NCI-H345 treated with DMSO at 0.1 percent for 48 hours (cell line): ENCODE measurements around the gene FOXRED1.
"Not testable (repeated sequence)": the region's sequence is repeated elsewhere in the genome, so short reads cannot be mapped to it uniquely, and the experiment has no call there.

Experiments used
- DNase-seq: peaks from one replicate; lab custom pipeline; 2025; ENCODE audit not compliant: unreplicated experiment; lab: John Stamatoyannopoulos, UW

FOXRED1 gene

GRCh38 chr11:126277322-126277721 lies 8.4 kb downstream of the FOXRED1 start:
- no peak for DNase-seq

GRCh38 chr11:126277780-126278179 lies 8.8 kb downstream of the FOXRED1 start:
- no peak for DNase-seq

- no peak for DNase-seq
Measured at GRCh38 chr11:126279191-126279590, 10.2 kb downstream of the FOXRED1 start.

- no peak for DNase-seq
Measured at GRCh38 chr11:126280595-126280994, 11.6 kb downstream of the FOXRED1 start.

GRCh38 chr11:126281245-126281644 lies 12.3 kb downstream of the FOXRED1 start:
- DNase-seq, result no peak

GRCh38 chr11:126281666-126282175 lies 12.8 kb downstream of the FOXRED1 start:
- no peak for DNase-seq

- DNase-seq, result peak; percentile 28
Measured at GRCh38 chr11:126282361-126282735, 13.4 kb downstream of the FOXRED1 start.

DNA sequence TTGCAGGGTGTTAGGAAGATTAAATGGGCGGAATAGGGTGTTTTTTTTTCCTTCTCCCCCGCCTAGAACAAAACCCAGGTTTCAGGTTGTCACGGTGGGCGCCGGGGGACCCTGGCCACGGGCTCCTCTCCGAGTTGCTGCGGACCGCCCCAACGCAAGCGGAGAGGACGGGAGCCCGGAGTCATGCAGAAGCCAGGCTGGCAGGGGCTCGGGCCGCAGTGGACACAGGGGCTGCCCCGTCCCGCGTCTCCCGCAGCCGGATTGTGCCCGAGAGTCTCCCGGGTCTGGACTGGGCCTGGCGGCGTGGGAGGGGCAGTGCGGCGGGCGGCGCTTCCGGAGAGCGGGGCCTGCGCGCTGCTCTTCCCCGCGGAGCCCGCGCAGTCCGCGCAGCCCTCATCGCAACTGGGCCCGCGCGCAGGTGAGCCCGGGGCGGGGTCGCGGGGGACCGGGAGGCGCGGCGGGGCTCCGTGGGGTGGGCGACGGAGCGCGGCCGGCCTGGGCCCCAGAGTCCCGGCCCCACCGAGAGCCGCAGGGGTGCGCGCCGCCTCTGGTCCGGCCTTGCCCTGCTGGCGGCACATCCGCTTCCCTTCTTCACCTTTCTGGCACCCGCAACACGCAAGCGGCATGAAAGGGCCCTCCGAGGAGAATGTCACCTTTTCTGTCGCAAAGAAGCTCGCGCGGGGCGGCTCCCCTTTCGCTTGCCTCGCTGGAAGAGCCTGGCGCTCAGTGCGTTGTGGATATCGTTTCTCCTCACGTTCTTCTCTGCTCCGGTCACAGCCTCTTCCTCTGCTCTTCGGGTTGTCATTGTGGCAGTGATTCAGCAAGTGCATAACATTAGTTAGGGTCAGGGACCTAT lies 14.0 kb downstream of the FOXRED1 start, which contains the start of gene TIRAP:
Gene TIRAP, plus strand, starts transcription at position 358 of the 856 bp plus-strand sequence. CDS start 7,802 bp downstream, outside the sequence.
- DNase-seq, result peak; percentile 32

- peak; percentile 85 for DNase-seq
Measured at GRCh38 chr11:126284829-126285228, 15.9 kb downstream of the FOXRED1 start.

DNA sequence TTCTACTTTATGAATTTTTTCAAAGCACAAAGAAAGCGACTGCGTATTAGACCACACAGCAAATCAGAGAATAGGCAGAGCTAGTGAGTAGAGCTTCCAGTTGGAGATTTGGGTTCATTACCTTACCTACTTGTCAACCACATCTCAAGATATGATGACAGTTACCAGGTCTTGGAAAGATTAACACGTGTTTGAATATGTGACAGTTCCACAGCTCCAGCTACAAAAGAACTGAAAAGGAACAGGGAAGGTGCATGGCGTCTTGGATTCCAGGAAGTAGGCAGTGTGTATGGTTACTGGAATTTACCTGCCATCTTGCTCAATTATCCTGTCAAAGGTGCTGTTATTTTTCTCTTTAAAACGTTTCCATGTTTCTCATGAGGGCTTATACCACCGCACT lies 19.3 kb downstream of the FOXRED1 start:
- DNase-seq, result no peak

DNA sequence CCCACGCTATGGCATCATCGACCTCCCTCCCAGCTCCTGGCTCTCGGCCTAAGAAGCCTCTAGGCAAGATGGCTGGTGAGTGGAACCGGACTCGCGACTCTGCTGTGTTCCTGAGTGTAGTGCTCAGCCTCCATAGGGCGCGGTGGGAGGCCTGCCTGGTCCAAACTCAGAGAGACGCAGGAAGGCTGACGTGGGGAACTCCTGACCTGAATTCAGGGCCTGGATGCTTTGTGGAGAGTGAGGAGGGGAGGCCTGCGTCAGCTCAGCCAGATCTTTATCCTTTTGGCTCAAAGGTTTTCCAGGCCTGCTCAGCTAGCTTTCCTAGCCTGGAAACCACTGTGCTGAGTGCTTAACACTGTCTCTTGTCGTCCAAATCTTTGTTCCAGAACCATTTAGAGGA lies 21.9 kb downstream of the FOXRED1 start:
- DNase-seq, result no peak

- no peak for DNase-seq
Measured at GRCh38 chr11:126293726-126294125, 24.8 kb downstream of the FOXRED1 start.

DNA sequence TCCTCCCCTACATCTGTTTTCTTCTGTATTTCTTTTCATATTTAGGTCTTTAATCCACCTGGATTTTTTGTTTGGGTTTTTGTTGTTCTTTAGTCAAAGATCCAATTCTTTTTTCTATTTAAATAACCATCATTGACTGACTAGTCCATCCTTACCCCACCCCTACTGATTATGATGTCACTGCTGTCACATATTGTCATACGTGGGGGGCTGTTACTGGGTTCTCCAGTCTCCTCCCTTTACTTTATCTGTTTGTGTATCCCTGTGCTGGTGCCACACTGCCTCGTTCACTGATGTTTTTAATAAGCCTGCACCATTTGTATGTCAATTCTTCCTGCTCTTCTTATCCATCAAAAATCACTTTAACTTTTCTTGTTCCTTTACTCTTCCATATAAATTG lies 28.1 kb downstream of the FOXRED1 start:
- DNase-seq, result no peak

GRCh38 chr11:126303623-126304456 lies 34.9 kb downstream of the FOXRED1 start, which contains the start of gene DCPS:
Gene DCPS, plus strand, starts transcription at chr11:126304060. Its CDS starts 21 bp downstream, at chr11:126304081.
- DNase-seq, result peak; percentile 86

- DNase-seq, result no peak
Measured at GRCh38 chr11:126304457-126305075, 35.6 kb downstream of the FOXRED1 start.

DNA sequence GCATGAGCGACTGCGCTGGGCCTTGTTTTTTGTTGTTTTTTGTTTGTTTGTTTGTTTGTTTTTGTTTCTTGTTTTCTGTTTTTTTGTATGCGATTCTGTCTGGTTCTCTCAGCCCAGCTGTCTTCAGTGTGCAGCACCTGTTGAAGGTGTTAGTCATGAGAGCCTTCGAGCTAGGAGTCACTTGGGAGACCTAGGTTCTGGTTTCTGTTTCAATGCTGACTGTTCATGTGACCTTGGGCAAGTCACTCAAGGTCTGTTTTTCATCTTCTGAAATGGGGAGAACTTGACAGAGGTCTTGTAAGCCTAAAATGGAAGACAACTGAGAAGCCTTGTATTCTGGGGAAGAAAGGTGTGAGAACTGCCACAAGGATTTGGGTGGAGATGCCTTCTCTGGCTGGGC lies 36.7 kb downstream of the FOXRED1 start:
- no peak for DNase-seq

- DNase-seq, result no peak
Measured at GRCh38 chr11:126307706-126308105, 38.8 kb downstream of the FOXRED1 start.

DNA sequence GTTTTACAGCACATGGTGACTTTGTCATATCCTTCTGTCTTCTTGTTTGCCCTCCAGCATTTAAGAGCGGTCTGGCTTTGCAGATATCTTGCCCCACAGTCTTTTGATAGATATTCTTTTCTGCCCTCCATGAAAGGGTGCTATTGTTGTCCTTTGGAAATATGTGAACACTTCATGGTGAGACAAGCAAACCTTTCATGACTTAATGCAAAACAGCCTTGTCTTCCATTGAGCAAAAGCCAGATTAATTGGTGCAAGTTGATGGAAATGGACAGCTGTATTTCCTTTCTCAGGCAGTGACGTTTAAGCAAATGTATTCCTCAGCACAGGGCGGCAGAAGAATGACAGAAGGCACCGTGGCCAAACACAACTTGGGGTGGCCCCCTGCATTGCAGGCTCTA lies 39.3 kb downstream of the FOXRED1 start:
- DNase-seq, result no peak

DNA sequence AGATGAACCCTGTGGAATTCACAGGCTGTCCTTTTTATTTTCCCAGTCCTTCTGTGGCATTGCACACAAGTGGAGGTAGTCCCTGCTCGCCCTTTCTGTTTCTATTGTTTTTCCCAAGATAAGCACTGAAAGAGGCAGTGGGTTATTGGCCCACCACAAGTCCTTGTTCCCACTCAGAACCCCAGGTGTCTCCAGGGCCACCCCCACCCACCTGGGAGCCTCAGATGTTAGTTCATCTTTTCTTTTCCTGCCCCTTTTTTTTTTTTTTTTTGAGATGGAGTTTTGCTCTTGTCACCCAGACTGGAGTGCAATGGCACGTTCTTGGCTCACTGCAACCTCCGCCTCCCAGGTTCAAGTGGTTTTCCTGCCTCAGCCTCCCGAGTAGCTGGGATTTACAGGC lies 39.8 kb downstream of the FOXRED1 start:
- DNase-seq, result not testable (repeated sequence)

GRCh38 chr11:126310200-126310991 lies 41.4 kb downstream of the FOXRED1 start:
- DNase-seq, result peak; percentile 31

GRCh38 chr11:126310992-126311310 lies 42.0 kb downstream of the FOXRED1 start:
- DNase-seq, result no peak
